DOHH2 (cell line): ENCODE results near the gene SLC3A2.
"Not testable (repeated sequence)": the region's sequence is repeated elsewhere in the genome, so short reads cannot be mapped to it uniquely, and the experiment has no call there.

Source experiments
- H3F3A ChIP-seq: fragments of 200-600 bp; sonication (generic), shearing (Covaris generic); 2 replicates; pipeline ENCODE4 v1.6.0; 2016; ENCODE audit warnings: antibody characterized with exemption, mild to moderate bottlenecking; ENCODE audit not compliant: control insufficient read depth, insufficient read depth
- H3K27ac ChIP-seq: fragments of 200-600 bp; sonication (generic); 2 replicates; pipeline ENCODE4 v1.5.1; 2014; ENCODE audit warnings: low read depth, mild to moderate bottlenecking, low read length, moderate library complexity
- H3K27me3 ChIP-seq: fragments of 200-600 bp; sonication (generic); 2 replicates; pipeline ENCODE4 v1.6.1; 2014; ENCODE audit warnings: mild to moderate bottlenecking, low read length, mixed read lengths; ENCODE audit not compliant: control insufficient read depth
- H3K36me3 ChIP-seq: fragments of 200-600 bp; sonication (generic); 2 replicates; pipeline ENCODE4 v1.6.1; 2014; ENCODE audit warnings: mild to moderate bottlenecking, low read length, moderate library complexity, mixed read lengths; ENCODE audit not compliant: control insufficient read depth
- H3K4me1 ChIP-seq: fragments of 200-600 bp; sonication (generic); 2 replicates; pipeline ENCODE4 v1.6.1; 2014; ENCODE audit warnings: mild to moderate bottlenecking, low read length, mixed read lengths; ENCODE audit not compliant: control insufficient read depth
- H3K4me2 ChIP-seq: fragments of 200-600 bp; sonication (generic); 2 replicates; pipeline ENCODE4 v1.6.0; 2014; ENCODE audit warnings: mild to moderate bottlenecking, low read length, moderate library complexity
- H3K4me3 ChIP-seq: fragments of 200-600 bp; sonication (generic); 2 replicates; pipeline ENCODE4 v1.5.1; 2014; ENCODE audit warnings: mild to moderate bottlenecking, low read length, mixed read lengths
- H3K79me2 ChIP-seq: fragments of 200-600 bp; sonication (generic); 2 replicates; pipeline ENCODE4 v1.6.1; 2014; ENCODE audit warnings: mild to moderate bottlenecking, low read length, mixed read lengths; ENCODE audit not compliant: control insufficient read depth
- H3K9me2 ChIP-seq: fragments of 200-600 bp; sonication (generic); replicated peaks from 2 replicates; pipeline ENCODE4 v1.6.1; 2014; ENCODE audit warnings: mild to moderate bottlenecking, low read length, mixed read lengths; ENCODE audit not compliant: control insufficient read depth
- H3K9me3 ChIP-seq: fragments of 200-600 bp; sonication (generic); 2 replicates; pipeline ENCODE4 v1.6.1; 2014; ENCODE audit warnings: antibody characterized with exemption, low read length, mixed read lengths; ENCODE audit not compliant: control insufficient read depth, insufficient read depth
- H4K20me1 ChIP-seq: fragments of 200-600 bp; sonication (generic); 2 replicates; pipeline ENCODE4 v1.6.0; 2014; ENCODE audit warnings: low read depth, mild to moderate bottlenecking, antibody characterized with exemption, low read length, moderate library complexity; ENCODE audit not compliant: control insufficient read depth, insufficient read depth
- EZH2phosphoT487 ChIP-seq: fragments of 200-600 bp; sonication (generic); IDR thresholded peaks from 2 replicates; pipeline ENCODE4 v1.6.1; 2017; ENCODE audit warnings: borderline replicate concordance, mild to moderate bottlenecking, antibody characterized with exemption, low read length, moderate library complexity, mixed read lengths
- TF ChIP-seq, protein P1 (sequence below): fragments of 200-600 bp; sonication (generic); IDR thresholded peaks from one replicate; pipeline ENCODE4 v1.5.1; 2014; ENCODE audit warnings: antibody characterized with exemption, mild to moderate bottlenecking, low read depth, low read length; ENCODE audit not compliant: poor library complexity, severe bottlenecking

SLC3A2 gene

DNA sequence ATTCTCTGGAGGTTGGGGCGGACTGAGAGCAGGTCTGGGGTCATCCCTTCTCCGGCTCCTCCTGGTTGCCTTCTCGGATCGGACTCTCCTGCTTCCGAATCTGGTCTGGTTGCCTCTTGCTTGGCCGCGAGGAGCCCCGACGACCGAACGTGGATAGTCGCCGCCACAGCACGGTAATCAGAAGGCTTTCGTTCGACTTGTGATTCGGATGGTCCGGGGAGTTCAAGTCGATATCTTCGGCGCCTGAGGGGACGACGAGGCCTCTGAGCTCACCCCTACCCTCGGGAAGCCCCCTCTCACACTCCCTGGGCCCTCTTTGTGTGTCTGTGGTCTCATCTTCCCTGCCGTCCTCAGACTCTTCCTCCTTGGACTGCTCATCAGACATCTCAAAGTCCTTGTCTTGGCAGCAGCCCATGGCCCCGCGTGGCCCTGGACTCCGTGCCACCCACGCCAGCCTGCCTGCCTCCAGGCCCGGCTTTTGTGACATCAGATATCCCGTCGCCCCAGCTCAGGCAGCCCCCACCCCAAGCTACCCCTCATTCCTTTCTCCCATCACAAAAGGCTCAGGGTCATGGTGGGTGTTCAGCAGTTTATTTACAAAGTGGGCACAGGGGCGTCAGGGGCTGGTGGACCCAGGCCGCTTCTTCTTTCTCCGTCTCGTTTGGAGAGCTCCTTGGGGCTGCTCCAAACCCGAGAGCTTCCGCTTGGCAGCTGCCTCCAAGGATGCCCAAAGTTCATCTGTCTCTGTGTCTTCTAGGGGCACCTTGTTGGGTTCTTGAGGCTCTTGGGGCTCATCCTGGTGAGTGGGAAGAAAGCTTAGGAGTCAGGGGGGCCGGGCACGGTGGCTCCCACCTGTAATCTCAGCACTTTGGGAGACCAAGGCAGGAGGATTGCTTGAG lies 48.1 kb upstream of the SLC3A2 start, which contains the start of gene TEX54:
TEX54 (minus strand) TSS at position 506 of the 899 bp plus-strand sequence.
- Histone ChIP-seq H3F3A (peaks cover 15% of the 10 kb centered on the region), H3K36me3 (peaks cover 57% of the 10 kb centered on the region)

DNA sequence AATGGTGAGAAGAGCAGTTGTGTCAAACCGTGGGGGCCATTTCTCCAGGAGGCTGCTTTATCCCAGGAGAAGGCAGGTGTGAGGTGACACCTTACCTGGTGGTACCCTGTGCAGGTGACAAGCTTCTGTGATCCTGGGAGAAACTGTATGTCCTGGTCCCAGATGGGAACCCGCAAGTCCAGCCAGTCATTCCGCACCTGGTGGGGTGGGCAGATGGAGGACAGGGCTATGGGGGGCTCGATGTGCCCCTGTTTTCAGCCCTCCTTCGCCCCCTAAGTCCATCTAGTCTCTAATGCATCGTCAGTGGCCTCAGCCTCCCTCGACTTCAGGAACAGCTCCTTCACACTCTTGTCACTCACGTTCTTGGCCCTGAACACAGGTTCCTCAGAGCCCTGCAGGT lies 45.4 kb upstream of the SLC3A2 start:
- Histone ChIP-seq H3K79me2 (peaks cover 59% of the 10 kb centered on the region), H3K4me2 (no peak overlapping the region), H3K4me3 (no peak overlapping the region), H3K9me2 (no peaks in the 10 kb centered on the region), H3K36me3 (peaks cover 67% of the 10 kb centered on the region), H3K4me1 (peaks cover 31% of the 10 kb centered on the region), H4K20me1 (no peaks in the 10 kb centered on the region), H3F3A (peaks cover 22% of the 10 kb centered on the region), H3K9me3 (no peaks in the 10 kb centered on the region), H3K27ac (no peak overlapping the region), H3K27me3 (no peaks in the 10 kb centered on the region)
- TF ChIP-seq, protein P1, sequence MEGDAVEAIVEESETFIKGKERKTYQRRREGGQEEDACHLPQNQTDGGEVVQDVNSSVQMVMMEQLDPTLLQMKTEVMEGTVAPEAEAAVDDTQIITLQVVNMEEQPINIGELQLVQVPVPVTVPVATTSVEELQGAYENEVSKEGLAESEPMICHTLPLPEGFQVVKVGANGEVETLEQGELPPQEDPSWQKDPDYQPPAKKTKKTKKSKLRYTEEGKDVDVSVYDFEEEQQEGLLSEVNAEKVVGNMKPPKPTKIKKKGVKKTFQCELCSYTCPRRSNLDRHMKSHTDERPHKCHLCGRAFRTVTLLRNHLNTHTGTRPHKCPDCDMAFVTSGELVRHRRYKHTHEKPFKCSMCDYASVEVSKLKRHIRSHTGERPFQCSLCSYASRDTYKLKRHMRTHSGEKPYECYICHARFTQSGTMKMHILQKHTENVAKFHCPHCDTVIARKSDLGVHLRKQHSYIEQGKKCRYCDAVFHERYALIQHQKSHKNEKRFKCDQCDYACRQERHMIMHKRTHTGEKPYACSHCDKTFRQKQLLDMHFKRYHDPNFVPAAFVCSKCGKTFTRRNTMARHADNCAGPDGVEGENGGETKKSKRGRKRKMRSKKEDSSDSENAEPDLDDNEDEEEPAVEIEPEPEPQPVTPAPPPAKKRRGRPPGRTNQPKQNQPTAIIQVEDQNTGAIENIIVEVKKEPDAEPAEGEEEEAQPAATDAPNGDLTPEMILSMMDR = no peak
- no peak for TF ChIP-seq EZH2phosphoT487

More for the DNA sequence above, 48.1 kb upstream of the SLC3A2 start, which contains the start of gene TEX54:
- Histone ChIP-seq H3K27ac (peak within 1 kb of the TSS; percentile 73), H3K79me2 (peaks cover 60% of the 10 kb centered on the region), H4K20me1 (no peaks in the 10 kb centered on the region), H3K27me3 (no peaks in the 10 kb centered on the region), H3K9me3 (no peaks in the 10 kb centered on the region), H3K4me2 (peak within 1 kb of the TSS; percentile 99), H3K4me1 (peaks cover 23% of the 10 kb centered on the region), H3K9me2 (no peaks in the 10 kb centered on the region), H3K4me3 (peak within 1 kb of the TSS; percentile 99)
- TF ChIP-seq EZH2phosphoT487 = no peak
- TF ChIP-seq, protein P1 = no peak

DNA sequence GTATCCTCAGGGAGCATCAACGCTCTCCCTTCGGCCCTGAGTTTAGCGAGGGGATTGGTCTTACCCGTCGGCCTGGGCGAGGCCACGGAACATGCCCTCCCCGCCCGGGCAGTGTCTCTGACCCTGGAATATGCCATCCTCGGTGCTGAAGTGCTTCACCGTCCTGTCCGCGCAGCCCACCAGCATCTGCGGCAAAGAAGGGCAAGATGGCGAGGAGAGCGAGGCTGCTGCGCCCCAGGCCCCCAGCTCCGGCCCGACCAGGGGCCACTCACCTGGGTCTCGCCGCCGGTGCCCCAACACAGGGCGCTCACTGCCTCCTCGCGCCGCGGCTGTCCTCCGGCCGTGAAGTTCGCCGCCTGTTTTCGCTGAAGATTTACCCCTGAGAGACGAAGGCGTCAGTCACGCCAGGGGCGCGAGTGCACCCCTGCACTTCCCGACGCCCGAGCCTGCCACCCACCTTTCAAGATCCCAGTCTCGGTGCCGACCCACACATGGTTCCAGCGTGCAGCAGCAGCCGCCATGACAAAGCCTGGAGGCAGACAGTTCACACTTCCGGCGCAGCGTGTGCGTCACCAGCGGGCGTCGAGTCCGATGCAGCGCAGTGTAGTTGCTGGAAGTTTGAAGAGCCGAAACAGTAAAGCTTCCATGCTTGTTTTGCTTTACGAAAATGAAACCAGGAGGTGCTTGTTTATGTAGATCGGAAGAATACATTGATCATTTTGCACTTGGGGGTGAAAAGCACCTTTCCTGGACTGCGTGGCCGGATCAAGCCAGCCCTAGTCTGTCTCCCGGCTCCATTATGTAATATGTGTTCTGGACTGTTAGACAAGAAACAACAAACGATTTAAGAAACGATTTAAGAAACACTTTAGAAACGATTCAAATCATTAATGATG lies 41.4 kb upstream of the SLC3A2 start, which contains the start of gene WDR74:
WDR74 (minus strand) TSS at position 541 of the 896 bp plus-strand sequence; CDS start at position 521, 20 bp downstream.
- Histone ChIP-seq H3K36me3 (peaks cover 46% of the 10 kb centered on the region), H3K9me3 (no peaks in the 10 kb centered on the region), H3K4me2 (peak within 1 kb of the TSS; percentile 86), H3K27me3 (no peaks in the 10 kb centered on the region), H3K4me3 (peak within 1 kb of the TSS; percentile 85), H3K27ac (peak within 1 kb of the TSS; percentile 89), H3K4me1 (peaks cover 37% of the 10 kb centered on the region), H4K20me1 (no peaks in the 10 kb centered on the region), H3K79me2 (peaks cover 48% of the 10 kb centered on the region), H3F3A (peaks cover 27% of the 10 kb centered on the region), H3K9me2 (no peaks in the 10 kb centered on the region)
- no peak for TF ChIP-seq EZH2phosphoT487
- TF ChIP-seq, protein P1 = no peak

DNA sequence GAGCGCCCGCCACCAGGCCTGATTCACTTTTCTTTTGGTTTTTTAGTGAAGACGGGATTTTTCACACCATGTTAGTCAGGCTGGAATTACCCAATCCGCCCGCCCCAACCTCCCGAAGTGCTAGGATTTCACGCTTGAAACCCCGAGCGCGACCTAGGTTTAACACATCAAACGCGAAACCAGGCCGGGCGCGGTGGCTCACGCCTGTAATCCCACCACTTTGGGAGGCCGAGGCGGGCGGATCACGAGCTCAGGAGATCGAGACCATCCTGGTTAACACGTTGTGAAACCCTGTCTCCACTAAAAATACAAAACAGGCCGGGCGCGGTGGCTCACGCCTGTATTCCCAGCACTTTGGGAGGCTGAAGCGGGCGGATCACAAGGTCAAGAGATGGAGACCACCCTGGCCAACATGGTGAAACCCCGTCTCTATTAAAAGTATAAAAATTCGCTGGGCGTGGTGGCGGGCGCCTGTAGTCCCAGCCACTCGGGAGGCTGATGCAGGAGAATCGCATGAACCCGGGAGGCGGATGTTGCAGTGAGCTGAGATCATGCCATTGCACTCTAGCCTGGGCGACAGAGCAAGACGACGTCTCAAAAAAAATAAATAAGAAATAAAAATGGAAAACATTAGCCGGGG lies 39.9 kb upstream of the SLC3A2 start:
- H3K9me2 ChIP-seq, H4K20me1 ChIP-seq, H3K27me3 ChIP-seq, H3K9me3 ChIP-seq: not testable (repeated sequence)
- Histone ChIP-seq H3K4me3 (peak overlapping the region; percentile 85), H3K79me2 (peaks cover 39% of the 10 kb centered on the region), H3K27ac (peak overlapping the region; percentile 89), H3K4me2 (peak overlapping the region; percentile 86), H3K4me1 (peaks cover 35% of the 10 kb centered on the region), H3K36me3 (peaks cover 31% of the 10 kb centered on the region), H3F3A (peaks cover 27% of the 10 kb centered on the region)
